ENCODE results near the gene ABCC3. TPM values are rescaled to one million over a fixed set of nuclear protein-coding genes. Genes with fewer than 3 reads are reported as not detected.

ABCC3 gene
- total RNA-seq, 2 donors from 2014 or later: 1.4 to 4.5 TPM

- TF ChIP-seq CTCF (IDR thresholded peaks at IDR 0.05): no peak
- peaks cover 0 to 34% of the 10 kb centered on the region in 2 donors for H3K4me1 ChIP-seq
- H3K36me3 ChIP-seq: no peaks in the 10 kb centered on the region
- no peak for DNase-seq (ENCODE audit: low spot score)
- no peak overlapping the region for H3K4me3 ChIP-seq
- no peaks in the 10 kb centered on the region for H3K27me3 ChIP-seq
- no peak overlapping the region for H3K27ac ChIP-seq
- no peaks in the 10 kb centered on the region for H3K9me3 ChIP-seq
Observed at GRCh38 chr17:50640686-50641351, 6.1 kb downstream of the ABCC3 start.

- no peak overlapping the region for H3K27ac ChIP-seq
- peaks cover 0 to 34% of the 10 kb centered on the region in 2 donors for H3K4me1 ChIP-seq
- H3K36me3 ChIP-seq: no peaks in the 10 kb centered on the region
- H3K27me3 ChIP-seq: no peaks in the 10 kb centered on the region
- no peak for TF ChIP-seq CTCF (IDR thresholded peaks at IDR 0.05)
- no peaks in the 10 kb centered on the region for H3K9me3 ChIP-seq
- no peak overlapping the region for H3K4me3 ChIP-seq
- no peak for DNase-seq (ENCODE audit: low spot score)
Observed at GRCh38 chr17:50641357-50641756, 6.7 kb downstream of the ABCC3 start.

- no peak for DNase-seq (ENCODE audit: low spot score)
- H3K36me3 ChIP-seq: no peaks in the 10 kb centered on the region
- no peak for TF ChIP-seq CTCF (IDR thresholded peaks at IDR 0.05)
- no peaks in the 10 kb centered on the region for H3K9me3 ChIP-seq
- no peak overlapping the region for H3K27ac ChIP-seq
- no peak overlapping the region for H3K4me3 ChIP-seq
- H3K4me1 ChIP-seq: peaks cover 0 to 34% of the 10 kb centered on the region in 2 donors
- H3K27me3 ChIP-seq: no peaks in the 10 kb centered on the region
Observed at GRCh38 chr17:50642071-50642721, 7.5 kb downstream of the ABCC3 start.

GRCh38 chr17:50642722-50643656, 8.3 kb downstream of the ABCC3 start:
- TF ChIP-seq CTCF (IDR thresholded peaks at IDR 0.05): no peak
- H3K27me3 ChIP-seq: no peaks in the 10 kb centered on the region
- H3K4me3 ChIP-seq: no peak overlapping the region
- peaks cover 0 to 34% of the 10 kb centered on the region in 2 donors for H3K4me1 ChIP-seq
- no peak for DNase-seq (ENCODE audit: low spot score)
- H3K9me3 ChIP-seq: no peaks in the 10 kb centered on the region
- H3K27ac ChIP-seq: no peak overlapping the region
- no peaks in the 10 kb centered on the region for H3K36me3 ChIP-seq

GRCh38 chr17:50645748-50646682, 11.3 kb downstream of the ABCC3 start:
- no peaks in the 10 kb centered on the region for H3K9me3 ChIP-seq
- H3K4me1 ChIP-seq: peaks cover 0 to 6% of the 10 kb centered on the region in 2 donors
- H3K27ac ChIP-seq: no peak overlapping the region
- no peaks in the 10 kb centered on the region for H3K27me3 ChIP-seq
- no peak overlapping the region for H3K4me3 ChIP-seq
- DNase-seq (ENCODE audit: low spot score): no peak
- no peaks in the 10 kb centered on the region for H3K36me3 ChIP-seq
- TF ChIP-seq CTCF (IDR thresholded peaks at IDR 0.05): no peak
